Measurements from ENCODE around the gene TSPAN4. TPM values are rescaled to one million over a fixed set of nuclear protein-coding genes. Genes with fewer than 3 reads are reported as not detected.

TSPAN4 gene
- total RNA-seq, 1 experiment from 2014 or later: 50.3 TPM

DNA sequence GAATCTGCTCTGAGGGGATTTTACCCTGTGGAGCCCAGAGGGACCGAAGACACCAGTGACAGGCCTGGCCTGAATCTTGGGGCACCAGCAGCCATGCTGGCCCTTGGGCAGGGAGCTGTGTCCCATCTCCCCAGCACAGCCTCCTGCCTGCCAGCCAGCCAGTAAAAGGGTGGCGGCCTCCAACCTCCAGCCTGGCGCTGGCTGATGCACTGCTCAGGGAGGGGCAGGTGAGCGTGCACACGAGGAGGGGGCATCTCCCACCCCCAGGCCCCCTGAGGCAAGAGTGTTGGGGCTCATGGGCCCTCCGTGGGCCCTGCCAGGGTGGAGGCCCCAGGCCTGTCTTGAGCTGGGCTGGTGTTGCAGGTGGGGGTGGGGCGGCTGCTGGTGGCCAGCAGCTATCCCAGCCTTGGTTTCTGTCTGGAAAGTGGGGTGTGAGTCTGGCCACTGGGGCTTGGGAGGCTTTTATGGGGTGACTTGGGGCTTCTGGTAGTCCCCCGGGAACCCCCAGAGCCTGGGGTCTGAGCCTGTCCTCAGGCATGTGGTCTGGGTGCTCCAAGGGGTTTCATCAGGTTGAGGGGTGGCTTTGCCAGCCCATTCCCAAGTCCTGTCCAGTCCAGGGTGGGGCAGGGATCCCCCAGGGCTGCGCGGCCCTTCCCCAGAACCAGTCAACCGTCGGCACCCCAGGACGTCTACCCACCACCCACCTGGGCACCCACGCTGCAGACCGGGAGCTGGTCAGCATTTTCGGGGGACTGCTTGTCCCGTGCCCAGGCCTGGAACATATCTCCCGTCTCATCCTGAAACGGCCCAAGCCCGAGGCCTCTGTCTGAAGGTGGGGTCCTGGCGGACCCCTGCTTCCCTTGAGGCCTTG lies 17.8 kb downstream of the TSPAN4 start:
- TF ChIP-seq, protein P1, sequence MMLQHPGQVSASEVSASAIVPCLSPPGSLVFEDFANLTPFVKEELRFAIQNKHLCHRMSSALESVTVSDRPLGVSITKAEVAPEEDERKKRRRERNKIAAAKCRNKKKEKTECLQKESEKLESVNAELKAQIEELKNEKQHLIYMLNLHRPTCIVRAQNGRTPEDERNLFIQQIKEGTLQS (IDR thresholded peaks at IDR 0.05): no peak
- TF ChIP-seq TCF7L2 (IDR thresholded peaks at IDR 0.05; ENCODE audit: borderline replicate concordance, extremely low read depth, insufficient read depth, insufficient read length) (no peak), EZH2 (IDR thresholded peaks at IDR 0.05) (no peak), SRF (IDR thresholded peaks at IDR 0.05; ENCODE audit: low read depth) (no peak), SP1 (IDR thresholded peaks at IDR 0.05; ENCODE audit: low read depth) (no peak), EGR1 (IDR thresholded peaks at IDR 0.05; ENCODE audit: low read depth) (no peak), EZH2phosphoT487 (IDR thresholded peaks at IDR 0.05; ENCODE audit: borderline replicate concordance) (no peak), FOSL1 (IDR thresholded peaks at IDR 0.05; ENCODE audit: low read depth) (no peak), RAD21 (IDR thresholded peaks at IDR 0.05; ENCODE audit: low read depth) (no peak)
- TF ChIP-seq, protein P2, sequence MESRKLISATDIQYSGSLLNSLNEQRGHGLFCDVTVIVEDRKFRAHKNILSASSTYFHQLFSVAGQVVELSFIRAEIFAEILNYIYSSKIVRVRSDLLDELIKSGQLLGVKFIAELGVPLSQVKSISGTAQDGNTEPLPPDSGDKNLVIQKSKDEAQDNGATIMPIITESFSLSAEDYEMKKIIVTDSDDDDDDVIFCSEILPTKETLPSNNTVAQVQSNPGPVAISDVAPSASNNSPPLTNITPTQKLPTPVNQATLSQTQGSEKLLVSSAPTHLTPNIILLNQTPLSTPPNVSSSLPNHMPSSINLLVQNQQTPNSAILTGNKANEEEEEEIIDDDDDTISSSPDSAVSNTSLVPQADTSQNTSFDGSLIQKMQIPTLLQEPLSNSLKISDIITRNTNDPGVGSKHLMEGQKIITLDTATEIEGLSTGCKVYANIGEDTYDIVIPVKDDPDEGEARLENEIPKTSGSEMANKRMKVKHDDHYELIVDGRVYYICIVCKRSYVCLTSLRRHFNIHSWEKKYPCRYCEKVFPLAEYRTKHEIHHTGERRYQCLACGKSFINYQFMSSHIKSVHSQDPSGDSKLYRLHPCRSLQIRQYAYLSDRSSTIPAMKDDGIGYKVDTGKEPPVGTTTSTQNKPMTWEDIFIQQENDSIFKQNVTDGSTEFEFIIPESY (IDR thresholded peaks at IDR 0.05; ENCODE audit: extremely low read depth, insufficient replicate concordance, low read length): no peak
- TF ChIP-seq, protein P3, sequence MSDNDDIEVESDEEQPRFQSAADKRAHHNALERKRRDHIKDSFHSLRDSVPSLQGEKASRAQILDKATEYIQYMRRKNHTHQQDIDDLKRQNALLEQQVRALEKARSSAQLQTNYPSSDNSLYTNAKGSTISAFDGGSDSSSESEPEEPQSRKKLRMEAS (IDR thresholded peaks at IDR 0.05): no peak
- H3K4me1 ChIP-seq (ENCODE audit: control insufficient read depth in 1 of 2, insufficient read depth in 2 of 2, low read length in 2 of 2): peaks cover 7 to 23% of the 10 kb centered on the region in 2 experiments
- no peak overlapping the region for H3K9ac ChIP-seq (ENCODE audit: low read length)
- H2AFZ ChIP-seq (ENCODE audit: low read depth, low read length, poor library complexity, severe bottlenecking): no peak overlapping the region
- ChIA-PET RAD21 (ENCODE audit: low non-redundant PET in 1 of 2, low total read pairs in 2 of 2, uncharacterized antibody in 2 of 2, unreplicated experiment in 2 of 2) (no interaction called here), CTCF (interaction anchor here (1.3 kb wide), 1 partner anchor 12 kb away, joined by 4 read pairs; no protein-coding TSS in a partner anchor), POLR2A (no interaction called here)
- H3K4me3 ChIP-seq (replicated peaks in 1 of 2; ENCODE audit: low read depth in 1 of 2, low read length in 2 of 2): no peak overlapping the region
- no peaks in the 10 kb centered on the region for H3K36me3 ChIP-seq (ENCODE audit: control insufficient read depth in 1 of 2, insufficient read depth in 2 of 2, low read length in 2 of 2)
- no TSS peak for BruUV-seq (replicated peaks)
- no peaks in the 10 kb centered on the region for H3K27me3 ChIP-seq (ENCODE audit: insufficient read depth, low read length)
- no peak overlapping the region; the same call in 1 of the 2 replicates for H3K27ac ChIP-seq (ENCODE audit: low read depth, low read length)
- H3K79me2 ChIP-seq (ENCODE audit: insufficient read depth, low read length): no peaks in the 10 kb centered on the region
- no peaks in the 10 kb centered on the region for H3K9me2 ChIP-seq (ENCODE audit: insufficient read depth)
- intact Hi-C loops (cut with micrococcal nuclease): no loop called here
- H3K4me2 ChIP-seq (ENCODE audit: low read length): no peak overlapping the region
- DNase-seq (ENCODE audit: low read depth, low spot score): no peak
- H3K9me3 ChIP-seq (ENCODE audit: control insufficient read depth in 1 of 2, insufficient read depth in 1 of 2, low read depth in 1 of 2, low read length in 2 of 2): no peaks in the 10 kb centered on the region
- H4K20me1 ChIP-seq (ENCODE audit: insufficient read depth): no peaks in the 10 kb centered on the region
- ATAC-seq: no peak

Measured in HCT116 (cell line).